Measurements from ENCODE around the gene ASXL1. TPM values are rescaled to one million over a fixed set of nuclear protein-coding genes. Genes with fewer than 3 reads are reported as not detected.
A peak's percentile ranks its signal among the peaks of the same experiment; 100 is the strongest.

The ASXL1 gene
- total RNA-seq, 2 experiments from 2014 or later: 129 to 141 TPM

GRCh38 chr20:32432277-32432676, 74.1 kb downstream of the ASXL1 start:
- ATAC-seq (no peak), DNase-seq (no peak)
- H3K36me3 Mint-ChIP-seq (ENCODE audit: low read depth): peaks cover 76% of the 10 kb centered on the region
- peaks cover 1% of the 10 kb centered on the region for H3K4me1 Mint-ChIP-seq
- intact Hi-C loops (cut with DNase I, micrococcal nuclease): no loop called here
- H3K27me3 Mint-ChIP-seq: no peaks in the 10 kb centered on the region
- peak overlapping the region; percentile 0 for H3K27ac Mint-ChIP-seq
- H3K4me3 Mint-ChIP-seq: no peak overlapping the region
- ChIA-PET CTCF (interaction anchor here (0.6 kb wide), 1 partner anchor 201 kb away, joined by 3 read pairs; no protein-coding TSS in a partner anchor), POLR2A (no interaction called here)
- H3K9me3 Mint-ChIP-seq (ENCODE audit: low read depth): no peaks in the 10 kb centered on the region

- H3K36me3 Mint-ChIP-seq (ENCODE audit: low read depth): peaks cover 70% of the 10 kb centered on the region
- POLR2A ChIA-PET: no interaction called here
- H3K27me3 Mint-ChIP-seq: no peaks in the 10 kb centered on the region
Measured at GRCh38 chr20:32433311-32434021, 75.3 kb downstream of the ASXL1 start.

GRCh38 chr20:32434434-32434833, 76.3 kb downstream of the ASXL1 start:
- H3K4me3 Mint-ChIP-seq: no peak overlapping the region
- no peaks in the 10 kb centered on the region for H3K27me3 Mint-ChIP-seq
- H3K9me3 Mint-ChIP-seq (ENCODE audit: low read depth): no peaks in the 10 kb centered on the region
- no peak for DNase-seq
- peaks cover 12% of the 10 kb centered on the region for H3K4me1 Mint-ChIP-seq
- ATAC-seq: no peak
- H3K36me3 Mint-ChIP-seq (ENCODE audit: low read depth): peaks cover 71% of the 10 kb centered on the region
- CTCF ChIA-PET: interaction anchor here (0.7 kb wide), 1 partner anchor 10 kb away, joined by 3 read pairs; no protein-coding TSS in a partner anchor
- no peak overlapping the region for H3K27ac Mint-ChIP-seq
- POLR2A ChIA-PET: no interaction called here
- intact Hi-C loops (cut with DNase I, micrococcal nuclease): no loop called here

More at GRCh38 chr20:32433311-32434021, 75.3 kb downstream of the ASXL1 start:
- peaks cover 2% of the 10 kb centered on the region for H3K4me1 Mint-ChIP-seq
- H3K9me3 Mint-ChIP-seq (ENCODE audit: low read depth): no peaks in the 10 kb centered on the region
- no peak overlapping the region for H3K27ac Mint-ChIP-seq
- DNase-seq (no peak), ATAC-seq (no peak)
- H3K4me3 Mint-ChIP-seq: no peak overlapping the region
- intact Hi-C loops (cut with DNase I, micrococcal nuclease): no loop called here
- CTCF ChIA-PET: interaction anchor here (0.7 kb wide), 1 partner anchor 9 kb away, joined by 3 read pairs; no protein-coding TSS in a partner anchor

GRCh38 chr20:32435449-32436107, 77.4 kb downstream of the ASXL1 start:
- Mint-ChIP-seq H3K4me3 (no peak overlapping the region), H3K27ac (no peak overlapping the region), H3K36me3 (ENCODE audit: low read depth) (peaks cover 63% of the 10 kb centered on the region), H3K9me3 (ENCODE audit: low read depth) (no peaks in the 10 kb centered on the region), H3K27me3 (no peaks in the 10 kb centered on the region), H3K4me1 (peaks cover 12% of the 10 kb centered on the region)
- intact Hi-C loops (cut with DNase I, micrococcal nuclease): no loop called here
- no peak for DNase-seq
- no peak for ATAC-seq
- CTCF ChIA-PET: no interaction called here
- POLR2A ChIA-PET: no interaction called here

- H3K4me1 Mint-ChIP-seq: peaks cover 12% of the 10 kb centered on the region
Measured at GRCh38 chr20:32436142-32436861, 78.2 kb downstream of the ASXL1 start.

GRCh38 chr20:32436968-32437367, 78.8 kb downstream of the ASXL1 start:
- intact Hi-C loops (cut with DNase I, micrococcal nuclease): no loop called here

More at GRCh38 chr20:32436142-32436861, 78.2 kb downstream of the ASXL1 start:
- ATAC-seq (no peak), DNase-seq (no peak)
- CTCF ChIA-PET: interaction anchor here (1.0 to 1.1 kb wide), 2 partner anchors 11 to 218 kb away, joined by 3 to 4 read pairs; no protein-coding TSS in a partner anchor
- H3K27me3 Mint-ChIP-seq: no peaks in the 10 kb centered on the region
- H3K36me3 Mint-ChIP-seq (ENCODE audit: low read depth): peaks cover 60% of the 10 kb centered on the region
- H3K27ac Mint-ChIP-seq: peak overlapping the region; percentile 28
- POLR2A ChIA-PET: no interaction called here
- no peak overlapping the region for H3K4me3 Mint-ChIP-seq
- H3K9me3 Mint-ChIP-seq (ENCODE audit: low read depth): no peaks in the 10 kb centered on the region
- intact Hi-C loops (cut with DNase I, micrococcal nuclease): no loop called here

GRCh38 chr20:32437391-32438074, 79.4 kb downstream of the ASXL1 start:
- Mint-ChIP-seq H3K4me1 (peaks cover 14% of the 10 kb centered on the region), H3K36me3 (ENCODE audit: low read depth) (peaks cover 53% of the 10 kb centered on the region), H3K9me3 (ENCODE audit: low read depth) (no peaks in the 10 kb centered on the region), H3K27me3 (no peaks in the 10 kb centered on the region), H3K27ac (no peak overlapping the region), H3K4me3 (no peak overlapping the region)
- CTCF ChIA-PET: interaction anchor here (0.7 to 1.1 kb wide), 4 partner anchors 47 to 217 kb away, joined by 3 to 4 read pairs (median 4); no protein-coding TSS in a partner anchor
- intact Hi-C loops (cut with DNase I, micrococcal nuclease): no loop called here
- ATAC-seq (no peak), DNase-seq (peak; percentile 48)
- POLR2A ChIA-PET: no interaction called here

More at GRCh38 chr20:32436968-32437367, 78.8 kb downstream of the ASXL1 start:
- Mint-ChIP-seq H3K27ac (no peak overlapping the region), H3K4me1 (peaks cover 12% of the 10 kb centered on the region), H3K9me3 (ENCODE audit: low read depth) (no peaks in the 10 kb centered on the region), H3K36me3 (ENCODE audit: low read depth) (peaks cover 56% of the 10 kb centered on the region), H3K4me3 (no peak overlapping the region), H3K27me3 (no peaks in the 10 kb centered on the region)
- ATAC-seq (no peak), DNase-seq (peak; percentile 3)
- CTCF ChIA-PET: interaction anchor here (1.0 to 1.1 kb wide), 3 partner anchors 12 to 217 kb away, joined by 3 to 4 read pairs (median 4); no protein-coding TSS in a partner anchor
- POLR2A ChIA-PET: no interaction called here

GRCh38 chr20:32438331-32438858, 80.3 kb downstream of the ASXL1 start:
- intact Hi-C loops (cut with DNase I, micrococcal nuclease): no loop called here
- Mint-ChIP-seq H3K27ac (peak overlapping the region; percentile 47), H3K9me3 (ENCODE audit: low read depth) (no peaks in the 10 kb centered on the region), H3K4me3 (no peak overlapping the region), H3K4me1 (peaks cover 20% of the 10 kb centered on the region), H3K36me3 (ENCODE audit: low read depth) (peaks cover 44% of the 10 kb centered on the region), H3K27me3 (no peaks in the 10 kb centered on the region)
- POLR2A ChIA-PET: no interaction called here
- ATAC-seq: no peak
- peak; percentile 3 for DNase-seq
- CTCF ChIA-PET: interaction anchor here (0.7 kb wide), 2 partner anchors 48 to 105 kb away, joined by 3 read pairs; no protein-coding TSS in a partner anchor

- peak; percentile 56 for DNase-seq
- no peaks in the 10 kb centered on the region for H3K9me3 Mint-ChIP-seq (ENCODE audit: low read depth)
- H3K4me1 Mint-ChIP-seq: peaks cover 23% of the 10 kb centered on the region
- H3K36me3 Mint-ChIP-seq (ENCODE audit: low read depth): peaks cover 39% of the 10 kb centered on the region
- intact Hi-C loops (cut with DNase I, micrococcal nuclease): no loop called here
- H3K27ac Mint-ChIP-seq: peak overlapping the region; percentile 47
- POLR2A ChIA-PET: interaction anchor here (0.6 kb wide), 1 partner anchor 89 kb away, joined by 3 read pairs; no protein-coding TSS in a partner anchor
- H3K27me3 Mint-ChIP-seq: no peaks in the 10 kb centered on the region
- CTCF ChIA-PET: interaction anchor here (0.6 to 1.3 kb wide), 5 partner anchors 10 to 331 kb away, joined by 3 to 4 read pairs (median 3); no protein-coding TSS in a partner anchor
- ATAC-seq: peak; percentile 68
- no peak overlapping the region for H3K4me3 Mint-ChIP-seq
Measured at GRCh38 chr20:32439132-32439829, 81.2 kb downstream of the ASXL1 start.

GRCh38 chr20:32440069-32440757, 82.1 kb downstream of the ASXL1 start:
- peaks cover 37% of the 10 kb centered on the region for H3K36me3 Mint-ChIP-seq (ENCODE audit: low read depth)
- ChIA-PET POLR2A (no interaction called here), CTCF (interaction anchor here (0.6 to 1.3 kb wide), 6 partner anchors 9 to 148 kb away, joined by 3 to 4 read pairs (median 3); no protein-coding TSS in a partner anchor)
- no peak overlapping the region for H3K4me3 Mint-ChIP-seq
- H3K27me3 Mint-ChIP-seq: no peaks in the 10 kb centered on the region
- no peaks in the 10 kb centered on the region for H3K9me3 Mint-ChIP-seq (ENCODE audit: low read depth)
- ATAC-seq (no peak), DNase-seq (peak; percentile 4)
- H3K4me1 Mint-ChIP-seq: peaks cover 25% of the 10 kb centered on the region
- intact Hi-C loops (cut with DNase I, micrococcal nuclease): no loop called here
- peak overlapping the region; percentile 33 for H3K27ac Mint-ChIP-seq
